Upper lobe of left lung (tissue), 6 donors: Measurements from ENCODE around the gene SNX1. TPM values are rescaled to one million over a fixed set of nuclear protein-coding genes. Genes with fewer than 3 reads are reported as not detected.
A peak's percentile ranks its signal among the peaks of the same experiment; 100 is the strongest.
"Not testable (repeated sequence)": the region's sequence is repeated elsewhere in the genome, so short reads cannot be mapped to it uniquely, and the experiment has no call there.

Experiments
- ATAC-seq, 2 donors: fragments of 200-7000 bp; cut with Tn5 transposase; one replicate each; pipeline ENCODE4 v1.9.1; 2022; ENCODE audit warnings: mild to moderate bottlenecking in 2 of 2, moderate library complexity in 2 of 2; ENCODE audit not compliant: low FRiP score in 2 of 2
- DNase-seq, 2 donors: peaks; one replicate each; pipeline ENCODE4 v3.0.0-alpha.2; 2019 to 2020
- H3K27ac ChIP-seq, 4 donors: fragments of 200-600 bp; sonication (generic); one replicate each; pipeline ENCODE4 v1.5.1; 2016 to 2019
- H3K27me3 ChIP-seq, 4 donors: fragments of 200-600 bp; sonication (generic); one replicate each; pipeline ENCODE4 v1.5.1; 2017 to 2019
- H3K36me3 ChIP-seq, 4 donors: fragments of 200-600 bp; sonication (generic); one replicate each; pipeline ENCODE4 v1.5.1; 2016 to 2019
- H3K4me1 ChIP-seq, 4 donors: fragments of 200-600 bp; sonication (generic); one replicate each; pipeline ENCODE4 v1.5.1; 2018 to 2019
- H3K4me3 ChIP-seq, 4 donors: fragments of 200-600 bp; sonication (generic); one replicate each; pipeline ENCODE4 v1.5.1; 2017 to 2019; ENCODE audit warnings: mild to moderate bottlenecking in 2 of 4, moderate library complexity in 1 of 4
- H3K9me3 ChIP-seq, 4 donors: fragments of 200-600 bp; sonication (generic); one replicate each; pipeline ENCODE4 v1.5.1; 2018 to 2019
- CTCF ChIP-seq, 6 experiments: fragments of 450-650 bp in 4 of 6; fragments of 200-600 bp in 2 of 6; sonication (generic) in 2 of 6; IDR thresholded peaks; one replicate each; pipeline ENCODE4 v1.5.1; 2016 to 2019; ENCODE audit warnings: antibody characterized with exemption in 6 of 6
- EP300 ChIP-seq, 4 donors: sonication (generic); formaldehyde crosslinking; IDR thresholded peaks; one replicate each; pipeline ENCODE4 v1.5.1; 2017; ENCODE audit warnings: antibody characterized with exemption in 4 of 4, control low read depth in 2 of 4
- POLR2A ChIP-seq, 4 donors: fragments of 450-650 bp; IDR thresholded peaks; one replicate each; pipeline ENCODE4 v1.5.1; 2016 to 2017; ENCODE audit warnings: antibody characterized with exemption in 4 of 4, mild to moderate bottlenecking in 2 of 4
- POLR2AphosphoS5 ChIP-seq, 2 donors: sonication (generic); formaldehyde crosslinking; IDR thresholded peaks; one replicate each; pipeline ENCODE4 v1.5.1; 2017; ENCODE audit warnings: antibody characterized with exemption in 2 of 2
- WGBS, 2 donors: methylation state at CpG; one replicate each; pipeline ENCODE4 v1.1.5; 2017 to 2018; 5-methylcytosine and 5-hydroxymethylcytosine counted together
- total RNA-seq, 6 donors: library from RNA; depleted of rRNA in 4 of 6; stranded (reverse); fragments of >200 nt in 4 of 6; gene quantifications; one replicate each; pipeline versions ENCODE4 v1.1.0 to v1.2.1, GENCODE V29; 2016 to 2021
- donor health status: DM: no; HTN: no; CAD: no; lungs with moderate emphysema.
- donor health status: DM: no; HTN: yes; CAD: no; lungs with severe emphysema.

SNX1 gene
- total RNA-seq, 6 donors from 2014 or later: 103 to 234 (median 154) TPM

GRCh38 chr15:64051093-64051402 is 44.7 kb upstream of the SNX1 start:
- Histone ChIP-seq H3K4me3 (no peak overlapping the region), H3K36me3 (no peaks in the 10 kb centered on the region), H3K27ac (no peak overlapping the region), H3K9me3 (no peaks in the 10 kb centered on the region), H3K4me1 (peaks cover 19 to 27% (median 24%) of the 10 kb centered on the region in 4 donors), H3K27me3 (no peaks in the 10 kb centered on the region)
- WGBS, 2 donors: 89 to 98% methylated on average over 2 of the region's 2 CpGs
- DNase-seq (no peak), ATAC-seq (no peak)
- TF ChIP-seq POLR2A (IDR thresholded peaks at IDR 0.05) (no peak), CTCF (IDR thresholded peaks at IDR 0.05) (no peak), POLR2AphosphoS5 (IDR thresholded peaks at IDR 0.05) (no peak), EP300 (IDR thresholded peaks at IDR 0.05) (no peak)

GRCh38 chr15:64051407-64052259 is 44.1 kb upstream of the SNX1 start:
- Histone ChIP-seq H3K9me3 (no peaks in the 10 kb centered on the region), H3K27me3 (no peaks in the 10 kb centered on the region), H3K27ac (no peak overlapping the region), H3K4me1 (peaks cover 17 to 25% (median 21%) of the 10 kb centered on the region in 4 donors), H3K36me3 (no peaks in the 10 kb centered on the region), H3K4me3 (no peak overlapping the region)
- TF ChIP-seq POLR2A (IDR thresholded peaks at IDR 0.05) (no peak), EP300 (IDR thresholded peaks at IDR 0.05) (no peak), CTCF (IDR thresholded peaks at IDR 0.05) (no peak), POLR2AphosphoS5 (IDR thresholded peaks at IDR 0.05) (no peak)
- ATAC-seq: no peak
- peak in 1 of 2 donors; percentile 9 for DNase-seq
- 97 to 98% methylated on average over 4 to 5 of the region's 6 CpGs for WGBS, 2 donors

GRCh38 chr15:64052925-64053491 is 42.8 kb upstream of the SNX1 start:
- no peak for ATAC-seq
- H3K9me3 ChIP-seq: no peaks in the 10 kb centered on the region
- no peaks in the 10 kb centered on the region for H3K27me3 ChIP-seq

GRCh38 chr15:64053674-64054073 is 42.1 kb upstream of the SNX1 start:
- H3K36me3 ChIP-seq, H3K27ac ChIP-seq, ATAC-seq, DNase-seq, H3K4me3 ChIP-seq, H3K27me3 ChIP-seq, H3K9me3 ChIP-seq: not testable (repeated sequence)
- 82 to 87% methylated on average over 12 of the region's 12 CpGs for WGBS, 2 donors
- H3K4me1 ChIP-seq: peaks cover 6 to 15% (median 11%) of the 10 kb centered on the region in 4 donors

More at GRCh38 chr15:64052925-64053491, 42.8 kb upstream of the SNX1 start:
- 83 to 90% methylated on average over 2 to 5 of the region's 5 CpGs for WGBS, 2 donors
- Histone ChIP-seq H3K36me3 (no peaks in the 10 kb centered on the region), H3K4me3 (no peak overlapping the region), H3K4me1 (peaks cover 6 to 15% (median 11%) of the 10 kb centered on the region in 4 donors), H3K27ac (no peak overlapping the region)
- DNase-seq: no peak
- TF ChIP-seq POLR2A (IDR thresholded peaks at IDR 0.05) (no peak), EP300 (IDR thresholded peaks at IDR 0.05) (no peak), CTCF (IDR thresholded peaks at IDR 0.05) (no peak)

- DNase-seq: no peak
- ATAC-seq: no peak
- Histone ChIP-seq H3K36me3 (no peaks in the 10 kb centered on the region), H3K9me3 (no peaks in the 10 kb centered on the region), H3K27ac (no peak overlapping the region), H3K27me3 (no peaks in the 10 kb centered on the region), H3K4me3 (no peak overlapping the region), H3K4me1 (no peaks in the 10 kb centered on the region)
- no peak for TF ChIP-seq POLR2AphosphoS5 (IDR thresholded peaks at IDR 0.05)
- no peak for TF ChIP-seq EP300 (IDR thresholded peaks at IDR 0.05)
- TF ChIP-seq POLR2A (IDR thresholded peaks at IDR 0.05): no peak
- TF ChIP-seq CTCF (IDR thresholded peaks at IDR 0.05): no peak
- WGBS, 2 donors: 86 to 96% methylated on average over 5 of the region's 5 CpGs
Observed at GRCh38 chr15:64058279-64058678, 37.5 kb upstream of the SNX1 start.

GRCh38 chr15:64059104-64059503 is 36.7 kb upstream of the SNX1 start:
- H3K4me1 ChIP-seq, H3K27ac ChIP-seq, H3K9me3 ChIP-seq, H3K36me3 ChIP-seq, DNase-seq, H3K27me3 ChIP-seq, H3K4me3 ChIP-seq, ATAC-seq: not testable (repeated sequence)
- 64 to 70% methylated on average over 2 of the region's 2 CpGs for WGBS, 2 donors
